ENCODE data around the gene MPRIP.

Gene MPRIP

GRCh38 chr17:17172001-17172939, 130.0 kb downstream of the MPRIP start:
- no peak overlapping the region for H3K4me3 ChIP-seq (replicated peaks; ENCODE audit: low read depth, low read length)
- DNase-seq (ENCODE audit: extremely low read depth, low read depth) = no peak
- no peak for TF ChIP-seq CTCF (IDR thresholded peaks at IDR 0.05; ENCODE audit: low read depth, low read length, missing control alignments)

GRCh38 chr17:17172990-17173389, 130.7 kb downstream of the MPRIP start:
- no peak for DNase-seq (ENCODE audit: extremely low read depth, low read depth)
- TF ChIP-seq CTCF (IDR thresholded peaks at IDR 0.05; ENCODE audit: low read depth, low read length, missing control alignments) = no peak
- H3K4me3 ChIP-seq (replicated peaks; ENCODE audit: low read depth, low read length) = no peak overlapping the region

GRCh38 chr17:17173921-17174320, 131.7 kb downstream of the MPRIP start:
- H3K4me3 ChIP-seq (replicated peaks; ENCODE audit: low read depth, low read length) = no peak overlapping the region
- DNase-seq (ENCODE audit: extremely low read depth, low read depth) = no peak
- TF ChIP-seq CTCF (IDR thresholded peaks at IDR 0.05; ENCODE audit: low read depth, low read length, missing control alignments) = no peak

- TF ChIP-seq CTCF (IDR thresholded peaks at IDR 0.05; ENCODE audit: low read depth, low read length, missing control alignments) = no peak
- no peak overlapping the region for H3K4me3 ChIP-seq (replicated peaks; ENCODE audit: low read depth, low read length)
- no peak for DNase-seq (ENCODE audit: extremely low read depth, low read depth)
Observed at GRCh38 chr17:17175340-17175739, 133.1 kb downstream of the MPRIP start.

GRCh38 chr17:17175917-17176316, 133.7 kb downstream of the MPRIP start:
- DNase-seq (ENCODE audit: extremely low read depth, low read depth) = no peak
- TF ChIP-seq CTCF (IDR thresholded peaks at IDR 0.05; ENCODE audit: low read depth, low read length, missing control alignments) = no peak
- H3K4me3 ChIP-seq (replicated peaks; ENCODE audit: low read depth, low read length) = no peak overlapping the region

GRCh38 chr17:17176341-17176740, 134.1 kb downstream of the MPRIP start:
- no peak overlapping the region for H3K4me3 ChIP-seq (replicated peaks; ENCODE audit: low read depth, low read length)
- DNase-seq (ENCODE audit: extremely low read depth, low read depth) = no peak
- TF ChIP-seq CTCF (IDR thresholded peaks at IDR 0.05; ENCODE audit: low read depth, low read length, missing control alignments) = no peak

All from HFF-Myc (cell line).